SU-DHL-6 (cell line): ENCODE results near the gene POLD4.

ENCODE experiments used
- H2AFZ ChIP-seq: fragments of 200-600 bp; sonication (generic); 2 replicates; pipeline ENCODE4 v1.6.1; 2014; ENCODE audit warnings: low read depth, mild to moderate bottlenecking, moderate library complexity, mixed read lengths, antibody characterized with exemption, low read length; ENCODE audit not compliant: severe bottlenecking
- H3F3A ChIP-seq: fragments of 200-600 bp; shearing (Covaris generic); 2 replicates; pipeline ENCODE4 v1.6.0; 2016; ENCODE audit warnings: antibody characterized with exemption, mild to moderate bottlenecking; ENCODE audit not compliant: insufficient read depth
- H3K27ac ChIP-seq: fragments of 200-600 bp; sonication (generic); 2 replicates; pipeline ENCODE4 v1.5.1; 2016; ENCODE audit warnings: low read depth, mild to moderate bottlenecking, low read length, moderate library complexity, mixed read lengths
- H3K27me3 ChIP-seq: fragments of 200-600 bp; sonication (generic), shearing (Covaris generic); 2 replicates; pipeline ENCODE4 v1.6.0; 2014; ENCODE audit warnings: mild to moderate bottlenecking, low read length
- H3K36me3 ChIP-seq: fragments of 200-600 bp; sonication (generic); 2 replicates; pipeline ENCODE4 v1.6.1; 2014; ENCODE audit warnings: mild to moderate bottlenecking, low read length, mixed read lengths
- H3K4me2 ChIP-seq: fragments of 300-600, 200-600 bp; shearing (Covaris generic), sonication (generic); 2 replicates; pipeline ENCODE4 v1.6.0; 2014; ENCODE audit warnings: low read length, low read depth, mild to moderate bottlenecking; ENCODE audit not compliant: poor library complexity, severe bottlenecking
- H3K4me3 ChIP-seq: fragments of 200-600 bp; sonication (generic); 2 replicates; pipeline ENCODE4 v1.5.1; 2014; ENCODE audit warnings: antibody characterized with exemption, low read length, mild to moderate bottlenecking, mixed read lengths; ENCODE audit not compliant: insufficient read depth, poor library complexity, severe bottlenecking
- H3K79me2 ChIP-seq: fragments of 200-600 bp; sonication (generic); 2 replicates; pipeline ENCODE4 v1.6.1; 2014; ENCODE audit warnings: mild to moderate bottlenecking, low read length, moderate library complexity; ENCODE audit not compliant: insufficient read depth
- H3K9ac ChIP-seq: fragments of 200-600 bp; sonication (generic); 2 replicates; pipeline ENCODE4 v1.7.0; 2014; ENCODE audit warnings: mild to moderate bottlenecking, low read length
- H3K9me2 ChIP-seq: fragments of 200-600 bp; sonication (generic); replicated peaks from 2 replicates; pipeline ENCODE4 v1.6.1; 2014; ENCODE audit warnings: low read length; ENCODE audit not compliant: insufficient read depth
- H3K9me3 ChIP-seq: fragments of 200-600 bp; sonication (generic); 2 replicates; pipeline ENCODE4 v1.6.1; 2014; ENCODE audit warnings: low read length, mixed read lengths; ENCODE audit not compliant: insufficient read depth
- H4K20me1 ChIP-seq: fragments of 200-600 bp; sonication (generic); 2 replicates; pipeline ENCODE4 v1.6.1; 2014; ENCODE audit warnings: low read depth, mild to moderate bottlenecking, antibody characterized with exemption, low read length, moderate library complexity, mixed read lengths
- EZH2phosphoT487 ChIP-seq: fragments of 200-600 bp; sonication (generic), shearing (Covaris generic); conservative IDR thresholded peaks from 2 replicates; pipeline ENCODE4 v1.6.1; 2018; ENCODE audit warnings: mild to moderate bottlenecking, antibody characterized with exemption, low read length, moderate library complexity, mixed read lengths
- TF ChIP-seq, protein P1 (sequence below): fragments of 200-600 bp; sonication (generic); IDR thresholded peaks from one replicate; pipeline ENCODE4 v1.5.1; 2017; ENCODE audit warnings: antibody characterized with exemption, mild to moderate bottlenecking, low read length, moderate library complexity; ENCODE audit not compliant: insufficient read depth, poor library complexity, severe bottlenecking

The POLD4 gene

GRCh38 chr11:67373648-67374570 lies 20.6 kb upstream of the POLD4 start:
- H3K4me3 ChIP-seq = peak overlapping the region; percentile 55
- peak overlapping the region; percentile 62 for H3K4me2 ChIP-seq
- H3K79me2 ChIP-seq = no peaks in the 10 kb centered on the region
- no peaks in the 10 kb centered on the region for H4K20me1 ChIP-seq
- H3K27ac ChIP-seq = no peak overlapping the region
- H3K27me3 ChIP-seq = no peaks in the 10 kb centered on the region
- TF ChIP-seq, protein P1, sequence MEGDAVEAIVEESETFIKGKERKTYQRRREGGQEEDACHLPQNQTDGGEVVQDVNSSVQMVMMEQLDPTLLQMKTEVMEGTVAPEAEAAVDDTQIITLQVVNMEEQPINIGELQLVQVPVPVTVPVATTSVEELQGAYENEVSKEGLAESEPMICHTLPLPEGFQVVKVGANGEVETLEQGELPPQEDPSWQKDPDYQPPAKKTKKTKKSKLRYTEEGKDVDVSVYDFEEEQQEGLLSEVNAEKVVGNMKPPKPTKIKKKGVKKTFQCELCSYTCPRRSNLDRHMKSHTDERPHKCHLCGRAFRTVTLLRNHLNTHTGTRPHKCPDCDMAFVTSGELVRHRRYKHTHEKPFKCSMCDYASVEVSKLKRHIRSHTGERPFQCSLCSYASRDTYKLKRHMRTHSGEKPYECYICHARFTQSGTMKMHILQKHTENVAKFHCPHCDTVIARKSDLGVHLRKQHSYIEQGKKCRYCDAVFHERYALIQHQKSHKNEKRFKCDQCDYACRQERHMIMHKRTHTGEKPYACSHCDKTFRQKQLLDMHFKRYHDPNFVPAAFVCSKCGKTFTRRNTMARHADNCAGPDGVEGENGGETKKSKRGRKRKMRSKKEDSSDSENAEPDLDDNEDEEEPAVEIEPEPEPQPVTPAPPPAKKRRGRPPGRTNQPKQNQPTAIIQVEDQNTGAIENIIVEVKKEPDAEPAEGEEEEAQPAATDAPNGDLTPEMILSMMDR = no peak
- no peak for TF ChIP-seq EZH2phosphoT487
- no peaks in the 10 kb centered on the region for H3K9me2 ChIP-seq
- no peaks in the 10 kb centered on the region for H3F3A ChIP-seq
- H2AFZ ChIP-seq = peak overlapping the region; percentile 68
- H3K9ac ChIP-seq = peak overlapping the region; percentile 60
- no peaks in the 10 kb centered on the region for H3K9me3 ChIP-seq
- H3K36me3 ChIP-seq = no peaks in the 10 kb centered on the region

DNA sequence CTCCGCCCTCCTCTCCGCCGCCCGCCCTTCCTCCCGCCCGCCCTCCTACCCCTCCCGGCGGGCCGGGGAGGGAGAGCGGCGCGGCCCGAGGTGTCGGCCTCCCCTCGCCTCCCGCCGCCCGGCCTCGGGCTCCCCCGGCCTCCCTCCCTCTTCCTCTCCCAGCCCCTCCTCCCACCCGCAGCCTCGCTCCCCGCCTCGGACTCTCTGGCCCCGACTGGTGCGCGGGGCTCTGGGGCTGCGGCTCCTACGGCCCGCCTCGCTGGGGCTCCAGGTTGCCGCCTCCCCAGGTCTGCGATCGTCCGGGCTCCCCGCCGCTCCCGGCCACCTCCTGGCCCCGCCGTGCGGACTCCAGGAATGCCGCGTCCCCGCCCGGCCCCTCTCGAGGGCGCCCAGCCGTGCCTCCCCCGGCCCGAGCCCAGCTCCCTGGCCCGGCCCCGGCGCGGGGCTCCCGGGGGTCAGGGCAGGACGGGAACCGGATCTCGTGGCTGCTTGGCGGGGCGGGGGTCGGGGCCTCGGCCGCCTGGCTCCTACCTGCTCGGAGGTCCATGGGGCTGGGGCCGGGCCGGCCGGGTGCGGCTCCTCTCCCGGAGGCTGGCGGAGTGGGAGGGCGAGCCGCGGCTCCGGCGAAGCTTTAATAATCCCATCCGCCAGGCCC lies 19.8 kb upstream of the POLD4 start, which contains the start of gene CLCF1:
CLCF1 (minus strand) TSS at position 606 of the 655 bp plus-strand sequence; CDS start at position 547, 59 bp downstream.
- H3K9ac ChIP-seq = peak within 1 kb of the TSS; percentile 60
- no peaks in the 10 kb centered on the region for H3F3A ChIP-seq
- no peaks in the 10 kb centered on the region for H3K27me3 ChIP-seq
- H4K20me1 ChIP-seq = no peaks in the 10 kb centered on the region
- H3K79me2 ChIP-seq = no peaks in the 10 kb centered on the region
- TF ChIP-seq, protein P1 = no peak
- no peak for TF ChIP-seq EZH2phosphoT487
- H3K4me3 ChIP-seq = peak within 1 kb of the TSS; percentile 55
- H3K9me2 ChIP-seq = no peaks in the 10 kb centered on the region
- peak within 1 kb of the TSS; percentile 62 for H3K4me2 ChIP-seq
- H3K9me3 ChIP-seq = no peaks in the 10 kb centered on the region
- peak within 1 kb of the TSS; percentile 68 for H2AFZ ChIP-seq
- H3K27ac ChIP-seq = no peak within 1 kb of the TSS
- no peaks in the 10 kb centered on the region for H3K36me3 ChIP-seq

- Histone ChIP-seq H3K9me2 (no peaks in the 10 kb centered on the region), H3K4me3 (peak overlapping the region; percentile 55), H3F3A (no peaks in the 10 kb centered on the region), H3K36me3 (no peaks in the 10 kb centered on the region), H3K4me2 (peak overlapping the region; percentile 62), H3K27ac (no peak overlapping the region), H3K9ac (peak overlapping the region; percentile 60), H3K9me3 (no peaks in the 10 kb centered on the region), H4K20me1 (no peaks in the 10 kb centered on the region), H3K27me3 (no peaks in the 10 kb centered on the region), H2AFZ (no peak overlapping the region), H3K79me2 (no peaks in the 10 kb centered on the region)
- no peak for TF ChIP-seq EZH2phosphoT487
- TF ChIP-seq, protein P1 = no peak
These were observed 19.1 kb upstream of the POLD4 start for GRCh38 chr11:67372321-67372992.
